HG02885 (cell line): ENCODE results near the gene TRPM3.
"Not testable (repeated sequence)": the region's sequence is repeated elsewhere in the genome, so short reads cannot be mapped to it uniquely, and the experiment has no call there.

ENCODE experiments used
- ATAC-seq: cut with Tn5 transposase; IDR thresholded peaks from one replicate; pipeline ENCODE4 v1.9.1; 2021; ENCODE audit warnings: mild to moderate bottlenecking; ENCODE audit not compliant: unreplicated experiment, poor library complexity

The TRPM3 gene

GRCh38 chr9:70629080-70629685 is 492.2 kb downstream of the TRPM3 start:
- ATAC-seq: not testable (repeated sequence)

- ATAC-seq: no peak
These were observed 496.3 kb downstream of the TRPM3 start for GRCh38 chr9:70625078-70625477.

GRCh38 chr9:70618784-70619183 is 502.6 kb downstream of the TRPM3 start:
- ATAC-seq: no peak

GRCh38 chr9:70617033-70617828 is 504.2 kb downstream of the TRPM3 start:
- ATAC-seq: no peak

GRCh38 chr9:70616228-70616990 is 505.0 kb downstream of the TRPM3 start:
- no peak for ATAC-seq

GRCh38 chr9:70615464-70616138 is 505.8 kb downstream of the TRPM3 start:
- no peak for ATAC-seq

- no peak for ATAC-seq
These were observed 506.5 kb downstream of the TRPM3 start for GRCh38 chr9:70614786-70615463.

GRCh38 chr9:70613024-70613768 is 508.2 kb downstream of the TRPM3 start:
- ATAC-seq: no peak

- no peak for ATAC-seq
These were observed 511.2 kb downstream of the TRPM3 start for GRCh38 chr9:70610287-70610644.

- ATAC-seq: no peak
These were observed 511.7 kb downstream of the TRPM3 start for GRCh38 chr9:70609542-70610286.

GRCh38 chr9:70609011-70609410 is 512.4 kb downstream of the TRPM3 start:
- ATAC-seq: no peak

GRCh38 chr9:70607926-70608325 is 513.5 kb downstream of the TRPM3 start:
- peak; percentile 70 for ATAC-seq

GRCh38 chr9:70607329-70607728 is 514.1 kb downstream of the TRPM3 start:
- no peak for ATAC-seq

- ATAC-seq: no peak
These were observed 518.4 kb downstream of the TRPM3 start for GRCh38 chr9:70603020-70603411.

- peak; percentile 88 for ATAC-seq
These were observed 519.0 kb downstream of the TRPM3 start for GRCh38 chr9:70602321-70603019.

GRCh38 chr9:70601000-70601951 is 520.1 kb downstream of the TRPM3 start:
- no peak for ATAC-seq

GRCh38 chr9:70600506-70600905 is 520.9 kb downstream of the TRPM3 start:
- no peak for ATAC-seq
